Activated CD4-positive, alpha-beta T cell treated with anti-CD3 and anti-CD28 coated beads for 48 hours (primary cell): ENCODE data around the gene PLEKHG4B.
"Not testable (repeated sequence)": the region's sequence is repeated elsewhere in the genome, so short reads cannot be mapped to it uniquely, and the experiment has no call there.

Source experiments
- DNase-seq: peaks from one replicate; pipeline ENCODE4 v3.0.0-alpha.2; 2020

Gene PLEKHG4B

DNA sequence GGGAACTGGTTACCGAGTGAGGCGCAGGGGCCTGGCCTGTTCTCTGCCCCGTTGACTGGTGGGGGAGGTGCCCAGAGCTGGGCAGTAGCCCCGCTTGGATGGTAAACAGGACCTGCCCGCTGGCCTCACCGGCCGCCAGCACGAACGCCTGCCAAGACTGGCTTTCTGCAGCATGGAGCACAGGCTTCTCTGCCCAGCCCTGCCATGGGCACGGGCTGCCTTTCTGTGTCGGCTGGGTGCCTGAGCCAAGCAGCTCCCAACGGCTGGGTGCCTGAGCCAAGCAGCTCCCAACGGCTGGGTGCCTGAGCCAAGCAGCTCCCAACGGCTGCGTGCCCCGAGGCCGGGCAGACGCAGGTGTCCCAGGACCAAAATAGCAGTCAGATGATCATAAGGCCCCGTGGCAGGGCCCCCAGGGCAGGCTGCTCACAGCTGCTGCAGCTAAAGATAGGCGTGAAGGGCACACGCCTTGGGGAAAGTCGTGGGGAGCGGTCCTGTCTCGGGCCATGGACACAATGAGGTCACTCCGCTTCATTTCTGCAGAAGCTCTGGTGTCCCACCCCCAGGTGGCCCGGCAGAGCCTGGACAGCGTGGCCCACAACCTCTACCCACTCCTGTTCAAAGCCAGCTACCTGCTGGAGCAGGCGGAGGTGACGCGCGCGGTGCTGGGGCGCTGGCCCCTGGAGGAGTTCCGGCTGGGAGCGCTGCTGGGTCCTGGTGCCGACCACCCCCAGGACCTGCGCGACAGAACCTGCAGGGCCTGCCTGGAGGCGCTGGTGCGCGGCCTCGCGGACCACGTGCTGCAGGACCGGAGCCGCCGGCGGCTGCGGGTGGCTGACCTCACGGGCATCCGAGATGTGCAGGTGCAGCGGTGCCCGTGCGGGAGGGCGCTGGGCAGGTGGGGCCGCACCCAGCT lies 99.3 kb downstream of the PLEKHG4B start, which contains the start of gene LRRC14B:
LRRC14B (plus strand) TSS at position 460 of the 913 bp plus-strand sequence; CDS start at position 504, 44 bp downstream.
- DNase-seq, result peak; percentile 39

DNA sequence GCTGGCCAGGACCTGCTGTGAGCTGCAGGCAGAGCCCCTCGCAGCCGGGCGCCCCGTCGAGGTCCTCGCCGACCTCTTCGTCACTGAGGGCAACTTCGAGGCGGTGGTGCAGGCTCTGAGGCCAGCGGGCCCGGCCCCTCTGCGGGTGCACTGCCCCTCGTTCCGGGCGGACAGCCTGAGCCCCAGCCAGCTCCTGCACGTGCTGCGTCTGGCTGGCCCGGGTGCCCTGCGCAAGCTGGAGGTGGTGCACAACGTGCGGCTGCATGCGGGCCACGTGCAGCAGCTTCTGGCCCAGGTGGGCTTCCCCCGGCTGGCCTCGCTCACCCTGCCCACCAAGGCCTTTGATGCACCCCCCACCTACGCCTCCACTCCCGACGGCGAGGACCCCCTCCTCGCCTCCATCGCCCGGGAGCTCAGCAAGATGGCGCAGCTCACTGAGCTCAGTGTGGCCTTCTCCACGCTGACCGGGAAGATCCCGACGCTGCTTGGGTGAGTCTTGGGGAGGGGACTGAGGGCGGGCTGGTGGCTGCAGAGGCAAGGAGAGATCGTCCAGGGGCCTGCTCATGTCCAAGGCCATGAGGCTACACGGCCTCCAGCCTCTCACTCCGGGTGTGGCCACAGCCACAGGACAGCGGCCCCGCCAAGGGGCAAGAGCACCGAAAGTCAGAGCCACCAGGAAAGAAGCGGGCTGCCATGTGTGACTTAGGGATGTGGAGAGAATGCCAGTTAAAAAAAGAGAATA lies 100.2 kb downstream of the PLEKHG4B start:
- DNase-seq, result no peak

DNA sequence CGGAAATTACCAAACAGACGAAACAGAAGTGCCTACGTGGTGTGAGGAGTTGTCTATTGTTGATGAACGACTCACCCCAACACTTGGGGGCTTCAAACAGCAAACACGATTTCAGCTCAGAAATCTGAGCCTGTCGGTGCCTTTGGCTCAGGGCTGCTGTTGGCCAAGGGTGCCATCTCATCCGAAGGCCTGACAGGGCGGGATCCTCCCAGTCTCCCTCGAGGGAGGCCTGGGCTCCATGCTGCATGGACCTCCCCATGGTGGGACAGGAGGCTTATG lies 100.7 kb downstream of the PLEKHG4B start:
- no peak for DNase-seq

DNA sequence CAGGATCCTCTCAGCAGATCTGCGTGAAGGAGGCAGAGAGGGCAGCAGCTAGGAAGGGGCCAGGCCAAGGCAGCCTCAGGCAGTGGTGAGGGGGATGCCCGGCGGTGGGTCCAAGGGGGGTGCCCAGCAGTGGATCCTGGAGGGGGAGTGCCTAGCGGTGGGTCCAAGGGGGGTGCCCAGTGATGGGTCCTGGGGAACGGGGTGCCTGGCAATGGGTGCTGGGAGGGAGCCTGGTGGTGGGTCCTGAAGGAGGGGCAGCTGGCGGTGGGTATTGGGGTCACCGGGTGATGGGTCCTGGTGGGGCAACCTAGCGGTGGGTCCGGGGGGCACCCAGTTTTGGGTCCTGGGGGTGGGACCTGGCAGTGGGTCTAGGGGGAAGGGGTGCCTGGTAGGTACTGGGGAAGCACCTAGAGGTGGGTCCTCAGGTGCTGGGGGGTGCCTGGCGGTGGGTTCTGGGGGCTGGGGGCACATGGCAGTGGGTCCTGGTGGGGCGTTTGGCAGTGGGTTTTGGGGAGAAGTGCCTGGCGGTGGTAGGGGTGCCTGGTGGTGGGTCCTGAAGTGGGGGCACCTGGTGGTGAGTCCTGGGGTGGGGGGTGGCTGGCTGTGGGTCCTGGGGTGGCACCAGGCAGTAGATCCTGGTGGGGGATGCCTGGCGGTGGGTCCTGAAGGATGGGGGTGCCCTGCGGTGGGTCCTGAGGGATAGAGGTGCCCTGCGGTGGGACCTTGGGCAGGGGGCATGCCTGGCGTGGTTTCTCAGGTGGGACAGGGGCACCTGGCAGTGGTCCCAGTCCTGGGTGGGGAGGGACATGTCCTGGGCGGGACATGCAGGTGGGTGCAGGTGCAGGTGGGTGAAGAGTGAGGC lies 101.2 kb downstream of the PLEKHG4B start:
- DNase-seq, result no peak

DNA sequence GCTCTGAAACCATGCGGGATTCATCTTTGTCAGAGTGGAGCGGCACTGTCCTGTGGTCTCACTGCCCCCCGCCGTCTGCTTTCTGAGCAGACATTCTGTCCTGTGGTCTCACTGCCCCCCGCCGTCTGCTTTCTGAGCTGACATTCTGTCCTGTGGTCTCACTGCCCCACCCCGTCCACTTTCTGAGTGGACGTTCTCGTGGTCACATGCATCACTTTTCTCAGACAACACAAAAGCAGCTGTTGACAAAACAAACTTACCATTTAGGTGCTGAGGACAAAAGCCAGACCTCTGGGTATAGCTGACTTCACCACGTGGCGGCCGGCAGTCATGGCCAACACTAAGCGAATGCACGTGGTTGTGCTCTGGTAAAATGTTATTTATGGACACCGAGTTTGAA lies 102.1 kb downstream of the PLEKHG4B start:
- DNase-seq, result no peak

DNA sequence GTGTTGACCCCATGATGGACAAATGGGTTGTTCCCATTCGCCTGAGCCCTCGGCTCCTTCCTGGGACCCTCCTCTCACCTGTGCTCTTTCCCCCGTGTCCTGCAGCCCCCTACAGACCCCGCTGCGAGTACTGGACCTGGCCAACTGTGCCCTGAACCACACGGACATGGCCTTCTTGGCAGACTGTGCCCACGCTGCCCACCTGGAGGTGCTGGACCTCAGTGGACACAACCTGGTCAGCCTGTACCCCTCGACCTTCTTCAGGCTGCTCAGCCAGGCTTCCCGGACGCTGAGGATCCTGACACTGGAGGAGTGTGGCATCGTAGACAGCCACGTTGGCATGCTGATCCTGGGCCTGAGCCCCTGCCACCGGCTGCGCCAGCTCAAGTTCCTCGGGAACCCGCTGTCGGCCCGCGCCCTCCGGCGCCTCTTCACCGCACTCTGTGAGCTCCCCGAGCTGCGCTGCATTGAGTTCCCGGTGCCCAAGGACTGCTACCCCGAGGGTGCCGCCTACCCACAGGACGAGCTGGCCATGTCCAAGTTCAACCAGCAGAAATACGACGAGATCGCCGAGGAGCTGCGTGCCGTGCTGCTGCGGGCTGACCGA lies 102.7 kb downstream of the PLEKHG4B start:
- DNase-seq, result no peak

DNA sequence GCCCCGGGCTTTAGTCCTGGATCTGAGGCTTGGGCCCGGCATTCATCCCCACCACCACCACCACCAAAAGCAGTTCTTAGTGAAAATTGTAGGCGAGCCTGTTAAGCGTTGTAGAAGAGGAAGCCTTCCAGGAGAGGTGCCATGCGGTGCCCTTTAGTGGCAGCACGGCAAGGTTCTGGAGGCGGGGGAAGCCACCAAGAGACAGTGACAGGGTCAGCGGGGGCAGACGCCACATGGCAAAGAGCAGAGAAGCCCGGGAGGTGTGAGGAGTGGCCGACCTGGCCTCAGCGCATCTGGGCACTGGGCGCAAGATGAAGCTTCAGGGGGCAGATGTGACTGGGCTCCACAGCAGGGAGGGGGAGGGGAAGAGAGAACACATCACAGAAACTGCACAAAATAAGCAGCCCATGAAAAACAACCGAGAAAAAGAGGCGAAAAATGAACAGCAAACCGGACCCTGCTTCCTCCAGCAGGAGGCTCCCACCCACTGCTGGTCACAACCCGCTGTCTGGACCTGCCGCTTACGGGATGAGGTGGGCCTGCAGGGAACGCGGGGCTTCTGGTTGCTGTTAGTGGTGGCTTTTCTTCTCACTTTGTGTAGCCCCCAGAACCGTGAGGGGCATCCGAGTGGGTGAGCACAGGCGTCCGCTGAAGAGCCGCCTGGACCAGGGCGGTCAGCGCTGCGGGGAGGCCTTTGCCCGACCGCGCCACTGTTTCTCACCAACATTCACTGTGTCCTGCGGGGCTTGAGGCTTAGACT lies 103.6 kb downstream of the PLEKHG4B start:
- DNase-seq, result no peak

DNA sequence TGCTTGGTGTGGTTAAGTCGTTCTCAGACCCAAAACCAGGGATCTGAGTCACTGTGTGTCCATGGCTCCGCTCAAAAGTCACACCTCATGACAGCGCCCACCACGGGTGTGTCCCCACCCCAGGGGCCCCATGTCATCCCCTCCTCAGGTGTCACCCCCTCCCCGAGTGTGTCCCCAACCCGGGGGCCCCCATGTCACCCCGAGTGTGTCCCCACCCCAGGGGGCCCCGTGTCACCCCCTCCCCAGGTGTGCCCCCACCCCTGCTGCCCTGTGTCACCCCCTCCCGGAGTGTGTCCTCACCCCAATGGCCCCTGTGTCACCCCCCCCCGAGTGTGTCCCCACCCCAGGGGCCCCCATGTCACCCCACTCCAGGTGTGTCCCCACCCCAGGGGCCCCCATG lies 104.4 kb downstream of the PLEKHG4B start:
- DNase-seq, result no peak

DNA sequence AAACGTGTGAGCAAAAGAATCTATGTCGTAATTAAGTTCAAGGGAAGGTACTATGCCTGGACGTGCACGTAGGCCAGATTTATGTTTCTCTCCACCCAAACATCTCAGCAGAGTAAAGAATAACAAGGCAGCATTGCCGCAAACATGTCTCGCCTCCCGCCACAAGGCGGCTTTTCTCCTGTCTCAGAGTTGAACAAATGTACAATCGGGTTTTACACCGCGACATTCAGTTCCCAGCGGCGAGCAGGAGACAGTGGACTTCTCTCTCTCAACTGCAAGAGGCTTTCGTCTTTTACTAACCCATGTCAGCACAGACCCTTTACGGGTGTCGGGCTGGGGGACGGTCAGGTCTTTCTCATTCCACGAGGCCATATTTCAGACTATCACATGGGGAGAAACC lies 105.1 kb downstream of the PLEKHG4B start:
- not testable (repeated sequence) for DNase-seq

DNA sequence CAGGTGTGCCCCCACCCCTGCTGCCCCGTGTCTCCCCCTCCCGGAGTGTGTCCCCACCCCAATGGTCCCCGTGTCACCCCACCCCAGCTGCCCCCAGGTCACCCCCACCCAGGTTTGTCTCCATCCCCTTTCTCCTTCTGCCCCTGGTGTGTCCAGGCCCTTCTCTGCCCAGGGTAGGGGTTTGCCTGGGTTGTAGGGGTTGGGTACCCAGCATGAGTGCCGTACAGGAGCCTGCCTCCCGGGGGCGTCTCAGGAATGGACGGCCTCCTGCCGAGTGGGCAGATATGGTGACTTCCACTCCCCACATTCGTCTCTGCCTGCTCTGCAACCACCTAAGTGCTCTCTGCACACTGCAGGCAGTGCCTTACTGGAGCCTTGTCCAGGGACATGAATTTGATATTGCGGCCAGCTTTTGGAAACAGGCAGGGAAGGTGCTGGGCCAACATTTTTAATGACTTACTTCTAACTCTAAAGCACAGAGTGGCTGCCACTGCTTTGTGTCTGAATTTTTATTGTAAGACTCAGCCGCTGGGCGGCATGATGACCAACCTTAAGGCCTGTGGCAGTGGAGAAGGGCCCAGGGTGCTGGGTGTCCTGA lies 106.0 kb downstream of the PLEKHG4B start:
- no peak for DNase-seq

DNA sequence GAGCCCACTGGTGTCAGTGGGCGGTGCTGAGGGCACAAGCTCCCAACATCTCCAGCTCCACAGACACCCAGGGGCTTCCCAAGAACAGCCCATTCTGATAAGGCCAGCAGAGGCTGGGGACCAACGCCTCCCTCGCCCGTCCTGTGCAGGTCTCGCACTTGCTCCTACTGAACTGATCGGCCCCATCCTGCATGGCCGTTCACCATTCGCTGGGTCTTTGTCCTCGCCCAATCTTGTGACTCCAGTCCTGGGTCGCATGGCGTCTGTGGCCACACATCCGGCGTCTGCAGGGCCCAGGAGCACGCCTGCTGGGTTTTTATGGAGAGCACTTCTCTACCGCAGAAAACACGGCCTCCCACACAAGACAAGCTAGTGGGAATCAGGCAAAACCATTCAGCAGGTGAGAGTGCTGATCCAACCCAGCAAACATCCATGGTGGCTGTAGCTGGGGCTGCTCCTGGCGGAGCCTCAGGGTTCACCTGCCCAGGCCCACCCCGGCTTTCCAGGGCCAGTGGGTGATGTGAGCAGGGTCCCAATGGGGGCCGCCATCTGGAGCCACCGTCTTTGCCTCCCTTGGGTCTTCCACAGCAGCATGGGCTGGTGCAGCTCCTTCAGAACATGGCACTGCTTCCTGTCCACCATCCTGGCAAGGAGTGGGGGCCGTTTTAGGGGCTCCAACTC lies 106.7 kb downstream of the PLEKHG4B start:
- DNase-seq, result no peak

DNA sequence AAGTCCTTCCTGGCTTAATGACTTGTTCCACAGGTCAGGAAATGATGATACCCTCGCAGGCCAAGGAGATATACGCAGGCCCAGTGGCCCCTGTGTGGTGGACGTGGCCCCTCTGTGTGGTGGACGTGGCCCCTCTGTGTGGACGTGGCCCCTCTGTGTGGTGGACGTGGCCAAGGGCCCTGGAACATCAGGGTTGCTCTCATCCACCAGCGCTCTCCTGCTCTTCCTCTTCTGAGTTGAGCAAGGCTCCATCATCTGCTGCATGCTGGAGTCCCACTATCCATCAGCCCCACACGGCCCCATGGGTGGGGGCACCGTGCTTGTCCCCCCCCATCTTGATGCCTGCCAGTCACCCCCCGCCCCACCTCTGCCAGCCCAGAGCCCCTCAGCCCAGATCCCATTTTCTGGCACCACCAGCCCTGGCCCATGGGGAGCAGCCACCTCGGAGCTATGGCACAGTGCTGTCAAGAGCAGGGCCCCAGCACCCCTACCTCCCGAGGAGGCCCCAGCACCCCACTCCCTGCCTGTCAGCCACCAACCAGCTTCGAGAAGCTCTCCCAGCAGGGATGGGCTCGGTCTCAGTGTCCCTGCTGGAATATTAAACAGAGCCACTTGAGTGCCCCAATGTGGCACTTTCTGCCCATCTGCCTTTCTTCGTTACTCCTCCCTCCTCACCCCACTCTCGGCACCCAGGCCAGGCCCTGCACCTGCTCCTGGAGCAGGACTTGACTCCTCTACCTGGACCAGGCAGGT lies 107.4 kb downstream of the PLEKHG4B start:
- no peak for DNase-seq

DNA sequence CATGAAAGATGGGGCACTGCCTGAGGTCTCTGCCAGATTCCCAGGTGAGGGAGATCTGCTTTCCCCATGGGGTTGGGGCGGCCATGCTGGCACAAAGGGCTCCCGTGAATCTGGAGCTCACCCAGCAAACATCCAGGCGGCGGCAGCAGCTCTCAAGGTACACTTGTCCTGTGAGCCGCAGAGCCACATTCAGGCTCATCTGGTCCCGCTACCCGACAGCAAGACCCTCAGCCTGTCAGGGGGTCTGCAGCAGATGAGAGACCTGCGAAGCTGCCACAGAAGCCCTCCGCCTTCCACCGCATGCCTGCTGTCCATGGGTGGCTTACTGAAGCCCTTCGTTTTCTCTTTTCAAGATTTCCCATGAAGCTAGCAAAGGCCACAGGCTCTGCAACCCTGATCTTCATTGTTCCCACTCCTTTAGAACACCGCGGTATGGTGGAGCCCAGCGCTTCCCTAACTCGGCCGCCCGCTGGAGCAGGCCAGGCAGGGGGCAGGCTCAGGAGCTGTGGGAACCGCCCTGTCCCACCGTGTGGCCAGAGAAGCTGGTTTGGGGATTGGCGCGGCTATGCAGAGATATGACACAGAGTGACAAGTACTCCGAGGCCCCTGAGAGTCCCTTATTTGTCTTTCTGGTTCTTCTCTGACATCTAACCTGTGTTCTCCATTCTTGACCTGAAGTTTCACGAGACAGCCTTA lies 108.1 kb downstream of the PLEKHG4B start:
- DNase-seq, result no peak

DNA sequence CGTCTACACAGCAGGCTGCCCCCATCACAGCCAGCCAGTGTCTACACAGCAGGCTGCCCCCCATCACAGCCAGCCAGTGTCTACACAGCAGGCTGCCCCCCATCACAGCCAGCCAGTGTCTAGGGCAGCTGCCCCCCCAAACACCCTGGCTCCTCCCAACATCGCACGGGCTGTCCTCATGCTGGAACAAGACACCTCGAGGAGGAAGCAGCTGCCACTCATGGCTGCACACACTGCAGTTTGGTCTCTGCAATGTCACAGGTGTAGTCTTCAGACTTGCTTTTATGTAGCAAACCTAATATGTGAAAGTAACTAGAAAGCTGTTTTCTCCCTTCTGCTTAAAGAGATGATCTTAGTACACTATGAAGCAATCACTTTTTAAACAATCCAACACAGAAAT lies 109.0 kb downstream of the PLEKHG4B start:
- no peak for DNase-seq

DNA sequence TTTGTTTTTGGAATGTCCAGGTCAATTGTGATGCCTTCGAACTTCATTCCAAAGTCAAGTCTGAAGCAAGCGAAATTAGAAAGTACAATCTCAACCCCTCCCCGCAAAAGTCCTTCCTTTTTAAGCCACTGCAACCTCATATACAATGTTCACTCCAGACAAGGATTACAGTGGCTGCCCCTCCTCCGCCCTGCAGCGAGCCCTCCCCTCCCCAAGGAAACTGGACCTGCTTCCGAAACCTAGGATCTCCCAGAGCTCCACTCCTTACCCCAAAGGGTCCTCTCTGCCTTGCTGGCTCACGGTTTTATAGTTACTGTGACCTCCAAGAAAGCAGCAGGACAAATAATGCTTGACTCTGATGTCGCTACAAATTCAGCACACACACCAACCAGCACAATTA lies 109.7 kb downstream of the PLEKHG4B start:
- no peak for DNase-seq

DNA sequence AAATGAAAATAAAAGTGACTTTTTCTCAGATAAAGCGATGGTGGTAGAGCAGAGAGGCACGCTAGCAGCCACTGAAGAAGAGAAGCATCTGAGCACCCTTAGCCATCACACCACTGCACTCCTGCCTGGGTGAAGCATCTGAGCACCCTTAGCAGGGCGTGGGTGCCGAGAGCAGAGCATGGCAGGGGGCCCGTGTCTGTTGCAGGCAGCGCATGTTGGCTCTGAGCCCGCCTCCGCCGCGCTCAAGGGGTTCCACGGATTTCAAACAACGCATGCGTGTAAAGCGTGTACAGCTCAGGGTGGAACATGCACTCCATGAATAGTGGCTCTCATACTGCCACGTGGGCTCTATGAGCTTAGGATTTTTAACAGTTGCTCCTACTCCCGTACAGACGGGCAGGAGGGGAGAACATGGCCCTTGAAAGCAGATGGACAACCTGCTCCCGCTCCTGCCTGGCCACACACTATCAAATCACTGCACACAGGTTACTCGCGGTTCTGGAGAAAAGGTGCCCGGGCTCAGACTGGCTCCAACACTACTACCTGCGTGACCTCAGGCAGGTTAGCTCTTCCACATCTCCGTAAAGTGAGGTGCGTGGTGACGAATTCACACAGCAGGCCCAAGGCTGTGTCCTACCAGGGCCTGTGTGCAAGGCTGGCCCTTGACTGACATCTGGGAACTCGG lies 111.4 kb downstream of the PLEKHG4B start:
- no peak for DNase-seq

DNA sequence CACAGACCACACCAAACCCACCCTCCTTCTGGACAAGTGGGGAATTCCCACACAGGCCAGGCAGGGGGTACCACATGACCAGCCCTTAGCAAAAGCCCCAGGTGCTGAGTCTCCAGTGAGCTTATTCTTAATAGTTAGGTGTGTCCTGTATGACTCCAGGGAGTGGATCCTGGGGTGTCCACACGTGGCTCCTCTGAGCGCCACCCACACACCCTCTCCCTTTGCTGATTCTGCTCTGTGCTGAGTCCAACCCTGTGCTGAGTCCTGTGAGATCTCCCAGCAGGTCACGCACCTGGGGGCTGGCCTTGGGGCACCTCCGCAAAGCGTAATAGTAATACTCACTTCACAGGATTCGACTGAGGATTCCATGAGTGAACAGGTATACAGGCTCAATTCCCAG lies 112.0 kb downstream of the PLEKHG4B start:
- DNase-seq, result no peak

DNA sequence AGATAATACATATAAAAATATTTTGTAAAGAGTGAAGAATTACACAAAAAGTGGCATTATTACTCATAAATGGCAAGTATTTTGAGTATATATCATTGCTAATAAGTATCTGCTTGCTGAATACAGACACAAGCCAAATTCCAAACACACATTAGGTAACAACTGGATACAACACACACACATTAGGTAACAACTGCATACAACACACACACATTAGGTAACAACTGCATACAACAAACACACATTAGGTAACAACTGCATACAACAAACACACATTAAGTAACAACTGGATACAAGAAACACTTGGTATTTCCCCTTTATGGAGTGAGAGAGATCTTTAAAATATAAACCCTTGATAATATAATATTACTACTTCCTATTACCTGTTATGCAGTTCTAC lies 112.5 kb downstream of the PLEKHG4B start:
- DNase-seq, result no peak
